ENCODE results near the gene PHF2. TPM values are rescaled to one million over a fixed set of nuclear protein-coding genes. Genes with fewer than 3 reads are reported as not detected.

PHF2 gene
- total RNA-seq, 1 donor from 2014 or later = 25.4 TPM

DNA sequence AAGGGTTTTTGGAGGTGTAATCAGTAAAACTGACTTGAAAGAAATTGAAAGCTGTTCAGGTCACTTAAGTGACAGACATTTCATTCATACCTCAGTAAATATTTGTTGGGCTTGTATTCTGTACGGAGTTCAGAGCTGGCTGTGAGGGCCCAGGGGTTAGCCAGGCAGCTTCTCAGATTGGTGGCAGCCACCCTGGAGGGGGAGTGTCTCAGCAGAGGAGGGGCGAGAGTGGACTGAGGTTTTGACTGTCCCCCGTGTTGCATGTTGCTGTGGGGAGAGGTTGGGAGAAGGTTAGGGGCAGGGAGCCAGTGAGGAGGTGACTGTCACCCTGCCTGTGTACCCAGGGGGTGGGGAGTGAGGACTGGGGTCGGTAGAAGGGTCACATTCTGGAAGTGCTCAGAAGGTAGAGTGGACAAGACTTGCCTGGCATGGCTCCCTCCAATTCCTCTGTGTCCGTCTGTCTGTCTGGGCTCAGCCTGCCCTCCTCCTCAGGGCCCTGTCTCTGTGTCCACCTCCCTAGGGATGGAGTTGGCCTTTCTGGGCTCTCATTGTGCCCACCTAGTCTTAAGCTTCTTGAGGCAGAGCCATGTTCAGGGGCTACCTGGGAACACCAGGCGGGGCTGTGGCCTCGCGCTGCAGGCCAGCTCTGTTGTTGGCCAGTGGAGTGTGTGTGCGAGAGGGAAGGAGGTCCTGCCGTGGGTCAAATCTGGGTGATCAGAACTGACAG lies 4.4 kb downstream of the PHF2 start:
- no peak for DNase-seq
- peak; percentile 34 for ATAC-seq (ENCODE audit: poor library complexity)
- intact Hi-C loops (cut with DNase I) = no loop called here

DNA sequence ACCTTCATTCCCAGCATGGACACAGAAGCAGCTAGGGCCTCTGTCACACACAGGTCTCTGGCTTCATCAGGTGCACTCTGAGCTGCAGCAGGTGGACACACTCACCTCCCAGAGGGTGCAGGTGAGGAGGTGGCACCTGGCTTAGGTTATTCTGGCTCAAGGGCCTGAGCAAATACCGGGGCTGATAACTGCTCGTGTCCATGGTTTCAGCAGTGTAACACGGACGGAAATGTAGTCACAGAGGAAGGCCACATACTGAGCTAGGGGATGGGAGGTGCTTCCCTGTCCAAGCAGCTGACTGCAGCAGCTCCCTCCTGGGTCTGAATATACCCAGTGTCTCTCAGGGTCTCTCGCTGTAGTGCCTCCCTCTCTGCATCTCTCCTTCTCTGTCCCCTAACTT lies 5.7 kb downstream of the PHF2 start:
- DNase-seq (no peak), ATAC-seq (ENCODE audit: poor library complexity) (peak; percentile 7)
- intact Hi-C loops (cut with DNase I) = no loop called here

GRCh38 chr9:93582550-93582949 lies 6.2 kb downstream of the PHF2 start:
- intact Hi-C loops (cut with DNase I) = no loop called here

GRCh38 chr9:93585259-93585658 lies 8.9 kb downstream of the PHF2 start:
- ATAC-seq (ENCODE audit: poor library complexity) = no peak
- no peak for DNase-seq
- intact Hi-C loops (cut with DNase I) = no loop called here

More at GRCh38 chr9:93582550-93582949, 6.2 kb downstream of the PHF2 start:
- no peak for ATAC-seq (ENCODE audit: poor library complexity)
- no peak for DNase-seq

- DNase-seq (no peak), ATAC-seq (ENCODE audit: poor library complexity) (no peak)
- intact Hi-C loops (cut with DNase I) = no loop called here
Measured at GRCh38 chr9:93585695-93586094, 9.3 kb downstream of the PHF2 start.

DNA sequence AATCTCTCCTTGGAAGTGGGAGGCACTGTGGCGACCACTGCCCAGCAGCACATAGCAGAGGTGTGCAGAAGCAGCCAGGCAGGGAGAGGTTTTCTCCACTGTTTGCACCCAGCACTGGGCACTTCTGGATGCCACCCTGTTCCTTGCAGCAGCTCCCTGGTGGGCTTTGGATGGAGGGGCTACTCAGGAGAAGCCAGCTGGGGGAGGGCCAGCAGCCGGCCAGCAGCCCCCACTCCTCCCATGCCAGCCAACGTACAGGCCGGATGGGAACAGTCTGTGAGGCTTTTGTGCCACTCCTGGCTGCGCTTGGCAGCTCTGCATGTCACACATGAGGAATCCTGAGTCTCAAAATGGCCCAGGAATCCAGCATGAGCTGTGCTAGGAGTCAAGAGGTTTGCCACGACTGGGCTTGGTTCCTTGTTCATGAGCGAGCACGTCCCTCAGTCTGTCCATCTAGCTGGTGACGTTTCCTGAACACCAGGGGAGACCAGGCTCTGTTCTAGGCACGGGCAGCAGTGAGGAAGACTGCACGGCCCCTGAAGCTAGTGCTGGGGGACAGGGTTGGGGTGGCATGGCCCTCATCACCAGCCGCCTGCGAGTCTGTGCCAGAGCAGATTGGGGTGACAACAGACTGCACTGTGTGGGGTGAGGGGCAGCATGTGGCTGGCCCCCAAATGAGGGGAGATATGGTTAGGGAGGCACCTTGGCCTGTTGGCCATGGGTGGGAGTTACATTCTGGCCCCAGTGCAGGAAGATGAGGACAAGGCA lies 10.1 kb downstream of the PHF2 start:
- intact Hi-C loops (cut with DNase I) = no loop called here
- ATAC-seq (ENCODE audit: poor library complexity) (peak; percentile 66), DNase-seq (no peak)

- DNase-seq (no peak), ATAC-seq (ENCODE audit: poor library complexity) (no peak)
- intact Hi-C loops (cut with DNase I) = no loop called here
Measured at GRCh38 chr9:93587284-93587650, 10.9 kb downstream of the PHF2 start.

DNA sequence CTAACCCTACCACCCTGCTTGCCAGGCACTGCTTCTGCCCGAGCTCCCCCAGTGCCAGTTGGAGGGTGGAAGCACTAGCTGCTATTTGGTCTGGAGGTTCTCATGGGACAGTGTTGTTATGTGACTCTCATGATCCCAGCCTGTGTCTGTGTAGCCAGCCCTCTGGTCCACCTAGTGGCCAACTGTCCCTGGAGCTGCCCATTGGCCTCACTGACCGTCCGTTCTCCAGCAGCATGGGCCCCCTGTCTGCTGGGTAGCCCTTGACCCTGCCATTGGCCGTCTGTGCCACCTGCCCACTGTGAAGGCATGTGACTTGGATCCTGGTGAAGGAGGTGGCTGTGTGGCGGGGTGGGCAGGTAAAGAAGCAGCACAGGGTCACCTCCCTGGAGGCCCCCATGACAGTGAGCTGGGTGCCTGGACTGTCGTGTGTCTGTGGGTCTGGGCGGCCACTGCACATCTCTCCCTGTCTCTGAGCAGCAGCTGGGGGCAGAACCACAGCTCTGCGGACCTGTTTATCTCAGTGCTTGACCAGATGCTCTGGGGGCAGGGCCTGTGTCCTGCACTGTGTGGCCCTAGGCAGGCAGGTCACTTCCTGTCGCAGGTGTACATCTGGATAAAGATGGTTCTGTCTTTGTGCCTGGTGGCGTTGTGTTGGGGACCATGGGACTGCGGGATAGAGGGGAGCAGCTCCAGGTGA lies 11.4 kb downstream of the PHF2 start:
- intact Hi-C loops (cut with DNase I) = no loop called here
- peak; percentile 3 for ATAC-seq (ENCODE audit: poor library complexity)
- no peak for DNase-seq

- no peak for DNase-seq
- ATAC-seq (ENCODE audit: poor library complexity) = no peak
- intact Hi-C loops (cut with DNase I) = no loop called here
Measured at GRCh38 chr9:93588641-93589609, 12.5 kb downstream of the PHF2 start.

DNA sequence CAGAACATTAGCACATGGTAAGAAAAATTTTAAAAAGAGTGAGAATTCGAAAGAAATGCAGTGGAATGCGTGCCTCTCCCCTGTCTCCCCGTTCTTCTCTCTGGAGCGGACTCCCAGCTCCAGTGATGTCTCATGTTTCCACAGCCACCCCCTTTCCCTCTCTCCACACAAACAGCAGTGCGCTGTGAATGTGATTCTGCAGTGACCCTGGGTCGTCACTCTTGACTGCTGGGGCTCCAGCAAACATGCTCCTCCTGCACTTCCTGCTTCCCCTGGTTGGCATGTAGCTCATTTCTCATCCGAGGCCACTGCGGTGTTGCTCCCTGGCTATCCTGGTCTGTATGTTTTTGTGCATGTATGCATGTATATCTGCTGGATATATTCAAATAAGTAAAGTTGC lies 13.3 kb downstream of the PHF2 start:
- DNase-seq (no peak), ATAC-seq (ENCODE audit: poor library complexity) (no peak)
- intact Hi-C loops (cut with DNase I) = no loop called here

DNA sequence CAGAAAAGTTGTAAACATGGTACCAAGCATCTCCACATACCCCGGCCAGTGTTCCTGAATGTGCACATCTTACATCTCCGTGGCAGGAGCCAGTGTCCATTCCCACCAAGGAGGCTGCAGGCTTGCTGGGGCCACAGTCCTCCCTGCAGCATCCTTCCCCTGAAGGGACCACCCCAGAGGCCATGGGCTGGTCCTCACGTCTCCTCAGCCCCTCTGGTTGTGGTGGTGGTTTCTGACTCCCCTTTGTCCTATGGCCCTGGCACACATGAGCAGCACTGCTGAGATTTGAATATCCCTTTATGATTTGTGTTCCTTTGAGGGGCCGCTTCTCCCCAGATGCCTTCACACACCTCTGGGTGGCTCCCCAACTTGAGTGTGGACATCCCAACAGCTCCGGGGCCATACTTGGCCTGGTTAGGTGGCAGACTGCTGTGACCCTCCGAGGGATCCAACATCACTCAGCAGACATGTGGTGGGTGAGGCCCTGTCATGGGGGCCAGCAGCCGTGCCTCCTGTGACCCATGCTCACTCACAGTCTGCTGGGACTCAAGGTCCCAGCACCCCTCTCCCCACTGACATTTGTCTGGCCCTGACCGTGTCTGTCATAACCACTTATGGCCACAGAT lies 14.3 kb downstream of the PHF2 start:
- intact Hi-C loops (cut with DNase I) = no loop called here
- ATAC-seq (ENCODE audit: poor library complexity) (no peak), DNase-seq (no peak)

DNA sequence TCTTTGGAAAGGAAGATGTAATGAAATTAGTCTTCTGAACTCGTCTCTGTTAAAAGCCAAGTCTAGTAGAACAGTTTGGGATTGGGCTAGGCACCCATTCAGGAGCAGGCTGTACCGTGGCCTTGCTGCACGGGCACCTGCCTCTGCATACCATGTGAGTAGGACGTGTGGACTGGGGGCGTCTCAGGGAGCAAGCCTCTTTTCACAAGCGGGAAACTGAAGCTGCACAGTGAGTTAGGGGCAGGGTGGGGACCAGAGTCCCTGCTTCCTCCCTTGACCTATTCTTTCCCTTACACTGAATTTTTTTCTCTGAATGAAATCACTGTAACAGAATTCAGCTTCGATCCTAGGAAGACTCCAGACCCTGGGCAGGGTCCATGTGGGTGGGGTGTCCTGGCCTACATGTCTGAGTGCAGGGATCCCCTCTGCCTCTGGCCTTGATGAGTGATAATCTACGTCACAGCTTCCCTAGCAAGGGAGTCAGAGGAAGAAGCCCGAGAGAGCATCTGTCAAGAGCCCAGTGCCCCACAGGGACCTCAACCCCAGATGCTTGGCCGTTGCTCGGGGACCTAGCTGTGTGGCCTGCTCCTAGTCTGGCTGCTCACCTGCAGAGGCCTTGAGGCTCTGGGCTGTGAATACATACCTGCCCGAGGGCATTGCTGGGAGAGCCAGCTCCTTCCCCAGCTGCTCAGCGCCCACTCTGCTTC lies 15.1 kb downstream of the PHF2 start:
- intact Hi-C loops (cut with DNase I) = no loop called here
- DNase-seq (no peak), ATAC-seq (ENCODE audit: poor library complexity) (no peak)

GRCh38 chr9:93592008-93592642 lies 15.7 kb downstream of the PHF2 start:
- intact Hi-C loops (cut with DNase I) = no loop called here
- DNase-seq (no peak), ATAC-seq (ENCODE audit: poor library complexity) (no peak)

DNA sequence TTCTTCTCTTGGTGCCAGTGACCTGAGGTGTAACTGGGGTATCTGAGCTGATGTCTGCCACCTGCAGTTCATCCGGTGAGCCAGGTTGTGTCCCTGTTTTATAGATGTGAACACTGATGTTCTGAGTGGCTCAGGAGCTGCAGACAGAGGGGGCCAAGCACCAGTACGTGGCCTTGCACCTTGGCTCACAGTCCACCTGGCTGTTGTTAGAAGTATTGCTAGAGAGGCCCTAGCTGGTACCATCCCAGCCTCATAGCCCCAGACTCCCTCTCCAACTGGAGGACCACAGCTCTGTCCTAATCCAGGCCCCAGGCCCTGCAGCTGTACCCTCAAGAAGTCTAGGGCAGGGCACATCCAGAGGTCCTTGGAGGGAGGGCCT lies 16.2 kb downstream of the PHF2 start:
- intact Hi-C loops (cut with DNase I) = no loop called here
- ATAC-seq (ENCODE audit: poor library complexity) = no peak
- no peak for DNase-seq

GRCh38 chr9:93593144-93593658 lies 16.8 kb downstream of the PHF2 start:
- intact Hi-C loops (cut with DNase I) = no loop called here
- ATAC-seq (ENCODE audit: poor library complexity) (no peak), DNase-seq (no peak)

- ATAC-seq (ENCODE audit: poor library complexity) = peak; percentile 30
- intact Hi-C loops (cut with DNase I) = no loop called here
- no peak for DNase-seq
Measured at GRCh38 chr9:93594041-93594756, 17.8 kb downstream of the PHF2 start.

Measured in Right ventricle myocardium superior (tissue), 1 donor.